NCI-H2196 treated with DMSO at 0.1 percent for 48 hours (cell line): ENCODE measurements around the gene PPP1R18.

Source experiments
- DNase-seq: peaks from one replicate; lab custom pipeline; 2025; ENCODE audit not compliant: unreplicated experiment; lab: John Stamatoyannopoulos, UW

Gene PPP1R18

DNA sequence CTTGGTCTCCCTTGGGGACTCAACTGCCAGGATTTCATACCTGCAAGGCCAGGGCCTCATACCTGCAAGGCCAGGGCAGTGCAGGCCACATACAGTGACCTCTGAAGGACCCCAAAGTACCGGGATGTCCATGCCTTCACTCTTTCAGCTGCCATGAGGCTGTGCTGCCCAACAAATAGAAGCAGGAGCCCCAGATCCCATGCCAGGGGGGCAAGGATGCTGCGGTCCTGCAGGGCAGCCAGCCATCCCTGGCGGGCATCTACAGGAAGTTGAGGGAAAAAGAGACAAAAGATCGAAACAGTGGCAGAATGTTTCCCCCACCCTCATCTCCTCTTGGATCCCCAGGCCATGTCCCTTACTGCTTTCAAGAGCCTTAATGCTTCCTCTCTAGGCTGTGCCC, 3.5 kb upstream of the PPP1R18 start:
- DNase-seq, result no peak

DNA sequence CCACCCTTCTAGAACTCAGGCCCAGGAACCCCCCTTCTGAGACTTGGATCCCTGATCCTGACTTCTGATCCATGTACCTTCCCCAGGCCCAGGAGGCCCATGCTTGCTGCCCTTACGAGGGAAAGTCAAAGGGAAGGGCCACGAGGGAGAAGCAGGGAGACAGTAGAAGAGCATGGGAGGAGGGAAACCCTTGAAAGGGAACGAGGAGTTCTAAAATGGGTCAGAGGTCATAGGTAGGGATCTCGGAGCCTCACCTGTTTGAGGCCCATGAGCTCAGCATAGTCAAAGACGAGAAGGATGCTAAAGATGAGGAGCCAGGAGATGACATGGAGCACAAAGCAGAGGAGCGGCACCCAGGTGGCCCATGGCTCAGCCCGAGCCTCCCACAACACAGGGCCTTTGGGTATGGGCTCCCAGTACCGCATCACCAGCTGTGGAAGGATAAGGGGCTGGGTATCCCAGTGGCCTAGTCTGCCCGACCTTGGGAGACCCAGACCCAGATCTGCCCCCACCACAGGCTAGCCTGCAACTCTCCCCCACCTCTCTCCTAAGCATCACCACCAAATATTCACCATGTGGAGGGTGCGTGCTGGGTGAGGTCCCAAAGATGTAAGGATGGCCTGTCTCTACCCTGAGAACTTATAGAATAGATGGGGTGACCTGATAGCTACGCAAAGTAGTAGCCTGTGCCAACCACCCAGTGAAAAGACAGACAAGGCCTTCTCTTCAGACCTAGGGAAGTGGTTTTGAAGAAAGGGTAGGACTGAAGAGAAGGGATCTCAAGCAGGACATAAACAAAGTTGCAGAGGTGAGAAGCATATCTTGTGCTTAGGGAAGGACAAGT, 2.8 kb upstream of the PPP1R18 start:
- no peak for DNase-seq

DNA sequence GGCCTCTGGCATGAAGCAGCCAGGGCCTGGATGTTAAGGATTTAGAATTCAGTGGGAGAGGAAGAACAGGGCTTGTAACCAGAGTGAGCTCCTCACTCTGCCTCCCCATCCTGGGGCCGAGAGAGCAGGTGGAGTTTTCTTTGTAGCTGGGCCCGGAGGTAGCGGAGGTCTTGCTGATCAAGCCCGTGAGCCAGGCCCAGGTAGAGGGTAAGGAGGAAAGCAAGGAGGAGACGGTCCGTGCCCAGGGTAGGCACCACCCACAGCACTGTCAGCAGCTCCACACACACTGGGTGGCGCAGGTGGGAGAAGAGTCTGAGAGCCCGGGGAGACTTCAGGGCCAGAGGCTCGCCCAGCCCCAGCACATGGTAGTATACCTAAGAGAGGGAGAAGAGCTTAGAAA, 2.1 kb upstream of the PPP1R18 start:
- DNase-seq, result no peak

DNA sequence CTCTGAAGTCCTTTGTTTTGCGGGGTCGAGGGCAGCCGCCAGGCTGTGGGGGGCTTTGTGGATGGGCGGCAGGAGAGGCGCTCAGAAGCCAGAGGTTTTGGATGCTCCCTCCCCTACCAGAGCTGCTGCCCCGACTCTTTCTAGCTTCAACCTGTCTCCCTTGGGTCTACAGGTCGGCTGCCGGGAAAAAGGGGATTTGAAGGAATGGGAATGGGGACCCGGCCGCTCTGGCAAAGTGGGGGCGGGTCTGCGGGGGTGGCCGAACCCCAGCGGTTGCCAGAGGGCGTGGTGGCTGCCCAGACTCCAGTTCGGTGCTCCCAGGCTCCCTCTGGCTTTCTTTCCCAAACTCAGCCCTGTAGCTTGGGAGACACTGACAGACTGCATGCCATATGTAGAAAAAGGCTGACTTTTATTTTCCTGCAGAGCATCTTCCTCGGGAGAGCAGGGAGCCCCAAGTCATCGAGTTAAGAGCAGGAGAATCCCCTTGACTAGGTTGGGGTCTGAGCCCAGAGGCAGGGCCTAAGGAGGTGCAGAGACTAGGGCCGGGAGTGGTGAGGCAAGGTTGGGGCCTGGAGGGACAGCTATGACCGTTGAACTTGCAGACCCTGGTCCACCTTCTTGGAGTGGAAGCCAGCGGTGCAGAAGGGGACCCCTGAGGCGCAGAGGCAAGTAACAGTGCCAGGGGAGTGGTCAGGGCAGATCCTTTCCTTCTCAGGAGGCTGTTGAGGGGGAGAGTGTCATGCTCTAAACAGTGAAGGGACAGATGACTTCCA, 1.4 kb upstream of the PPP1R18 start:
- no peak for DNase-seq

DNA sequence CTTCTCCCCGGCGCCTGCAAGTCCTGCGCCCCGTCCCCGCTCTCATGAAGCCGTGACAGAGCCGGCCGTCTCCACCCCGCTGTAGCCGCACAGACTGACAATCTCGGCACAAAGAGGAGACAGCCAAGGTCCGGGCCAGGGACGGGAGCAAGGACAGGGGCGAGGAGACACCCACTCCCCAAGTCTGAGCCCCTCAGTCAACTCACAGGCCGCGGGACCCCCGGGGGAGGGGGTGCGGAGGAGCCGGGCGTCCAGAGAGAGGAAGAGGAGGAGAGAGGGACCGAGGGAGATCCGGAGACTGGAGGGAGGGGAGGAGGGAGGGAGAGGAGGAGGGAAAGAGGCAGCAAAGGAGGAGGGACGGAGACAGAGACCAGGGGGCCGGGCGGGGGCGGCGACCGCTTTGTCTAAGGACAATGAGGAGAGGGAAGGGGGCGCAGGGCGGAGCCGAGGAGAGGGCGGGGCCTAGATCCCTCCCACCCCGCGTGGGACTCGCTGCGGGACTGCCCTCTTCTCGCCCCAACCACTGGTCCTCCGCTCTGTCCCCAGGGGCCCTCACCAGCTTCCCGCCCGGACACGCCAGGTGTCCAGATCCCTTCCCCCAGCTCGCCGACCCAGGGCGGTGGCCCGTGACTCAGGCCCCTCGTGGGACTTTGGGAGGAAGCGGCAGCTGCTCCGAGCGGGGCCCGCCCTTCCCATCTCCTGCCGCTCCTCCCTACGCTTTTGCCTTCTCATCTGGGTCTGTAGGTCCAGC, 638 bp upstream of the PPP1R18 start:
- DNase-seq, result peak; percentile 58

DNA sequence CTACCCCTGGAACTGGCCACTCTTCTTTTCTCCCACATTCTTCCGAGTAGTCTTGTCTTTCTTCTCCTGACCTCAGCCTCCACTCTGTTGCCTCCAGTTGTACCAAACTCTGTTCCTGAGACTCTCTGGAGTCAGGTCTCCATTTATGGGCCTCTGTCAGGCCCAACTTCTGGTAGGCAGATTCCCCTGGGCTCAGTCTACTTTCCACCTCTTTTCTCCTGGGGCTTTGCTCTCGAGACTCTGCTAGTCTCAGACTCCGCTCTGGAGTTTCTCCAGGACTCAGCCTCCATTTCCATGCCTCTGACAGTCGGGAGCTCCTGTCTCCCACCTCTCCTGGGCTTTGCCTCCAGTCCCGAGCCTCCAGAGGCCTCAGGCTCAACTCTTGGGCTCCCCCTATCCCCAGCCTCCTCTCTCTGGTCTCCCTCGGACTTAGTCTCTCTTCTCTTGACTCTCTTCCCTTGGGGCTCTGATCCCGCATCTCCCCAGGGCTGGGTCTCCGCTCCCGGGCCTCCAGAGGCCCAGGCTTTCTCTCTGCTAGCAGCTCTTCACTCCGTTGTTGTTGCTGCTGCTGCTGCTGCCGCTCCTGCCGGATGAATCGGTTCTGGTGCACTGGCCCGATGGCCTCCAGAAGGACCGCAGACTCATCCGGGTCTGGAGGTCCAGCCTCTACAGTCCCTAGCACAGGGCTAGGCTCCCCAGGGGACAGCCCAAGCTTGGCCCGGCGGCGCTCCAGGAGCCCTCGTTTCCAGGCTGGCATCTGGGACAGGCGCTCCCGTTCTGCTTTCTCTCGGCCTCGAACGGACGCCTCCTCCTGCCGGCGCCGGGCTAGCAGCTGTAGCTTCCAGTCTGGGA, 1.1 kb downstream of the PPP1R18 start:
- DNase-seq, result no peak

DNA sequence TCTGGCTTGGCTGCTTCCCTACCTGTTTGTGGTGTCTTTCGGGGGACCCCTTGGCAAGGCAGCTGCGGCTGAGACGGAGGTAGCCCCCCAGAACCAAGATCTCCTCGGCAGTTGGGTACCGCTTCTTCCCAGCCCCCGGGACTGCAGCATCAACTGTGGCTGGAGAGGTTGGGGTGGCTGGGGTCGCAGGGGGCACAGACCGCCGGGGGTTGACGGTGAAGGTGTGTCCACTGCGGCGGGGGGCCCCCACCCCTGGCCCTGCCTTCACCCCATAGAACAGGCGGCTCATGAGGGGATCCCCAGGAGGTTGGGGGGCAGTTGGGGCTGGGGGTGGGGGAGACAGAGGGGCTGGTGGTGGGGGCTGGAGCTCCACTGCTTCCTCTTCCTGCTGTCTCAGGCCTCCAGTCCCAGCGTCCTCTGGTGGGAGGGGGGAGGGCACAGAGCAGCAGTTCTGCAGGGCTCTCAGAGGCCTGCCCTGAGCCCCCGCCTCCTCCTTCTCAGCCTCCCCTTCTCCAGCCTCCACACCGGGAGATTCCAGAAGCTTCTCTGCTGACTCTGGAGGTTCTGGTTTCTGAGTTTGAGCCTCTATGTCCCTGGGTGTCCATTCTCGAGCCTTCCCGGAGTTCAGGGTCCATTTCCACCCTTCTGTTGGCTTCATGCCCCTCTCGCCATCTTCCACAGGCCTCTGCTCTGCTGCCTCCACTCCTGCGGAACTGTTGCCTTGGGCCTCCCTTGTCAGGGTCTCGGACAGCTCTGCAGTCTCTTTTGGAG, 1.9 kb downstream of the PPP1R18 start:
- no peak for DNase-seq

DNA sequence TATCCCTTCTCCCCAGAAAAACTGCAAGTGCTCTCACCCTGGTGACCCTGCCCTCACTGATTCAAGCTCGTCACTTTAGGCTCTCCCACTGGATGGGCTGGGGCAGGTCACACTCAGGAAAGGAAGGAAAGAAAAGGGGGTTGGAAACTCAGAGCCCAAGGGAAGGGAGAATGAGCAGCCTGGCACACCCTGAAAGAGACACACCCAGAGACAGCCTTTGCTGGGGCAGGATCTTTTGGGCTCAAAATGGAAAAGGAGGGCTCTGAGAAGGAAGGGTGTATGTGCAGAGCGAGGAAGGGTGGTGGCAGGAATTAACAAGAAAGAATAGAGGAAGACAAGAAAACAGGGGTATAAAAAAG, 2.5 kb downstream of the PPP1R18 start:
- DNase-seq, result no peak

DNA sequence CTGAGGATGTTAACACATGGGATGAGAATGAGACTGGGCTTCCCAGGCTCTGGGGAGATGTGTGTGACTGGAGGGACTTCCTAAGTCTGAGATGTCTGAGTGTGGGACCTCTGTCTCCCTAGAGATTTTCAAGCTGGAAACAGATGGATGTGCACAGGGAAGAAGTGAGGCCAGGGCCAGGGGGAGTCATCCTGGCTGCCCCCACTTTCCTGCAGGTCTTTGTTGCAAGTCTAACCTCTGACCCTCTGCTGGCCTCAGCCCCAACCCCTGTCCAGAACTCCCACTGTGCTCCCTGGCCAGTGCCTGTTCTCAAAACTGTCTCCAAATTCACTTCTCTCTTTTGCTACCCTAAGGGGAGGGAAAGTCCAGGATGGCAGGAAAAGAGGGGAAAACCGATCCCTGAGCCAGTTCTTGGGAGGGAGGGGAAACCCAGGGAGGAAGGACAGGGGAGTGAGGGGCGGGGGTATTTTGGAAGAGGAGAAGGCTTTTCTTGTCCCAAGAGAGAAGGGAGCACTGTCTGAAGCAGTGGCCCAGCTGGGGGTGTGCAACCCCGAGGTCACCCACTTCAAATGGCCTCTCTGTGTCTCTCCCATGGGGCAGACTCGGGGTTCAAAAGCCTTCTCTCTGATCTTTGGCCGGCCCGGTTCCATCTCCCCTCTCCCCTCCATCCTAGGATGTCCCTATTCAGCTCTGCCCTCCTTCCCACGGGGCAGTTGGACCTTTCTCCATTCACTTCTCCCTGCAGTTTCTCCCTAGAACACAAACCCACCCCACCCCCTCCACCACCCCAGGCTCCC, 3.1 kb downstream of the PPP1R18 start:
- DNase-seq, result no peak

DNA sequence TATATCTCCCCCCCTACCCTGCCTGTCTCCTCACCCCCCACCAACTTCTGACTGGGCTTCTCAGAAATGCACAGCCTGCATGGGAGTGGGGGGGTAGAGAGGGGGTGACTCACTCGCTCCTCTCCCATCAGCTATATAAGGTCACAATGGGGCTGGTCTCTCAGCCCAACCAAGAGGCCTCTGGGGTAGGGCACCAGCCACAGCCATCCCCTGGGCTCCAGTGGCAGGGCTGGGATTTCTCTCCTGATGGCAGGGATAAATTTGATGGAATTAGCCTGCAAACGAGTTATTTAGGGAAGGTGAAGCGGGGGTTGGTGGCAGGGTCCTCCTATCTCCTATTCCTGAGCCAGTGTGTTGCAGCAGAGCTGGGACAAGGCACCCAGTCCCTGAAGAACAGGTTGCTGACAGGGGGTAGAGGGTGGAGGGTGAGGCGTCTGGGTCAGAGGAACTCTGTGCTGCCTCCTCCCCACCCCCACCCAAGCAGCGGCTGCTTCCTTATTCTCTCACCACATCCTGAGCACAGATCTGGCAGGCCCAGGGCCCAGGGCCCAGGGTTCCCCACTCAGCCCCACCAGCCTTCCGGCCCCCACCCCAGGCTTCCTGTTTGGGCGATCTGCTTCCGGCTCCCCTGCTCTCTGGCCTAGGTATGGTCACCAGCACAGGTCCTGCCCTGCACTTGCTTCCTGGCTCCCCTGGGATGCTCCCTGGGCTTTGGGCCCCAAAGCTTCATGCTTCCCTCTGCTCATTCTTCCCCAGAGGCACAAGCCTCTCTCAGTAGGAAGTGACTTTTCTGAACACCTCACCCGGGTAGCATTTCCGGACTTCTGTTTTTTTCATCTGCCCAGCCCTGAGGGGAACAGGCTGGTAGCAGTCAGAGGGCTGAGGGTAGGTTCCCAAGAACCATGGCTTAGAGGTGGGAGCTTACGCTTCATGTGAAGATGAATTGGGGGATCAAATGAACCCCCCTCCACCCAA, 4.0 kb downstream of the PPP1R18 start:
- DNase-seq, result no peak

DNA sequence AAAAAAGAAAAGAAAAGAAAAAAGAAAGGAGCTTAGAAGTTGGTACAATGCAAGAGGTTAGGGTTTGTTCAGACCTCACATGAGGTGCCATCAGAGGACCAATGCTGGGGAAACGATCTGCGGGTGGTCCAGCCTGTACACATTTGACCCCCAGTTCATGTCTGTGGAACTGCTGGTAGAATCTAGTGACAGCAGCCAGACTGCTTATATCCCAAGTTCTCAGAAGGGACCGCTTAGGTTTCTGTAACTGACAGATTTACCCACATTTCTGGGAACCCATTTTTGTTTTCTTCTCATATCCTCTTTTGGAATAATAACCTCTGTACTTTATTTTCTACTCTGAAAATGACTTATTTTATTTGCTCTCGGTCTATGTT, 4.7 kb downstream of the PPP1R18 start:
- DNase-seq, result no peak

DNA sequence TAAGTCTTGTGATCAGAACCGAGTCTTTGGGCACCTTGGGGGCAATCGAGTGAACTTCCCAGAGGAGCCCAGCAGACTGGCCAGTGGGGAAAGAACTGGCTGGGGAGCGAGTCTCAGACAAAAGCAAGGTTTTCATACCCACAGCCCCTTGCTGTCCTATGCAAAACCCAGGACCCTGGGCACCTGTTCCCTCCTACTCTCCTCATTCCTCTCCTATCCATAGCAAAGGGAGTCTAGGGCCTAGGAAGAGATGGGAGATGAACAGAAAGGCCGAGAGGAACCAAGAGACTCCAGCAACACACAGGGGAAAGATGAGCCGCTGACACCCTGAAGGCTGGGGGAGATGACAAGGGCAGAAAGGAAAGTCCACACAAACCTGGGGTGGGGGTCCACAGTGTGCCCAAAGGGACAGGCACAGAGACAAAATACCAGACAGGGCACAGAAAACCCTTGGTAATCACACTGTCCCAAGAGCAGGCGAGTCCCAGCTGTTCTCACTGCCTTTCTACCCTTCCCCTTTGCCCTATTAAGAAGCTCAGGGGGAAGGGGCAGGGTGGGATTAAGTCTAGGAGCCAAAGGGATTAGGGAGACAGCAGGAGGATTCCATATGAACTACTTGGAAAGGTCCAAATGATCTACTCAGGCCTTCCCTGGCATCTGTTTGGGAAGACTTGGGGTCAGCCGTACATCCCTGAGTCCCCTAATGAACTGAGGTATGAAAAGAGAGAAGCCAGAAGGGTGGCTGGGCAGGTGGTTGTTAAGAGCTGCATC, 6.5 kb downstream of the PPP1R18 start:
- DNase-seq, result no peak

DNA sequence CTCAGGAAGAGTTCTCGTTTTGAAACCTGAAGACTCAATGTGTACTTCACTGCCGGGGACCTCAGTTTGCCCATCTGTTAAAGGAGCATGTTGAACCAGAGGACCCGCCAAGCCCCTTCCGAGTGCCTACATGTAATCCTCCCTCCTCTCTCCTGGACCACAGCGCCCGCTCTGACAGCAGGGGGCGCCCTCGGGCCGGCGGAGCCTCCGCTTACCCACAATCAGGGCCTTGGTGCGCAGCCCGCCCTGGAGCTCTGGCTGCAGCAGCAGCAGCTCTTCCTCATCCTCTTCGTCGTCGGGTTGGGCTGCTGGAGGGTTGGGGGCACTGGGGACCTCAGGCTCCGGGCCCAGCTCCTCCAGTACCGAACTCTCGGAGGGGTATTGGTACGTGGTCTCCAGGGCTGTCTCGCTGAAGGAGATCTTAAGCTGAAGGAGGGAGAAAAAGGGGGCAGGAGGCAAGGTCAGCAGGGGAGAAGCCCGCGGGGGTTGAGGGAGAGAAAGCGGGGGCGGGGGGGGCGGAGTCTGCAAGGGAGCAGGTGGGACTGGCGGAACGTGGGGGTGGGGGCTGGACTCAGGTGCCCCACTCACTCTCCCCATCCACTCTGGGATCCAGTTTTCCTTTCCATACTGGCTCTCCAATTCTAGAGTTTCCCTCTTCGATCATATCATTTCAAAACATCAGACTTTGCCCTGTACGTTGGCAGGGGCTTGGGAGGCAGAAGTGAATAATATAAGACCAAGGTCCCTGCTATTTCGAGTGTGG, 7.3 kb downstream of the PPP1R18 start:
- DNase-seq, result peak; percentile 47

DNA sequence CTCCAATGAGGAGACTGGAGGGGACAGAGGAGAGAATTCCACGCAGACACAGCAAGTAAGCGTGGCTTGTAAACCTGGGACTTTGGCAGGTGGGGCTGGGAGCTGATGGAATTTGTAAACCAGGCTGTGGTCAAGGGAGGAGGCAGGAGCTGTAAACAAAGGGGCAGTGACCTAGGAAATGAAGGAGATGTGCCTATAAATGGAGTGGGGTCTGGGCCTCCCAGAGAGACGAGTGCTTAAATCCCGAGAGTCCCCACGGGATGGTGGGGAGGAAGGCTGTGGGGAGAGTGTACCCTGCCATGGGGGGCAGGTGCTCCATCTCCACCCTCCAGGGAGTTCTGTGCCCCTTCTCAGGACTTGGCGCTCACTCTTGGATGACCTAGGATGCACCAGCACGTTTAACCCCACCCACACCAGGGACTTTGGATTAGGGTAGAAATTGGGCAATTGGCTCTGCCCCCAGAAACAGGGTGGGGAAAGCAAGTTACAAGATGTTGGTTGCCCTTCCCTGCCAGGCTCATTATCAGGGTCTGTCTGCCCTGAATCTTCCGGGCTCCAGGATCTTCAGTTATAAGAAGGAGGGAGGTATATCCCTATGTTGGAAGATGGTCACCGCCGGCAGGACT, 9.7 kb downstream of the PPP1R18 start:
- no peak for DNase-seq

DNA sequence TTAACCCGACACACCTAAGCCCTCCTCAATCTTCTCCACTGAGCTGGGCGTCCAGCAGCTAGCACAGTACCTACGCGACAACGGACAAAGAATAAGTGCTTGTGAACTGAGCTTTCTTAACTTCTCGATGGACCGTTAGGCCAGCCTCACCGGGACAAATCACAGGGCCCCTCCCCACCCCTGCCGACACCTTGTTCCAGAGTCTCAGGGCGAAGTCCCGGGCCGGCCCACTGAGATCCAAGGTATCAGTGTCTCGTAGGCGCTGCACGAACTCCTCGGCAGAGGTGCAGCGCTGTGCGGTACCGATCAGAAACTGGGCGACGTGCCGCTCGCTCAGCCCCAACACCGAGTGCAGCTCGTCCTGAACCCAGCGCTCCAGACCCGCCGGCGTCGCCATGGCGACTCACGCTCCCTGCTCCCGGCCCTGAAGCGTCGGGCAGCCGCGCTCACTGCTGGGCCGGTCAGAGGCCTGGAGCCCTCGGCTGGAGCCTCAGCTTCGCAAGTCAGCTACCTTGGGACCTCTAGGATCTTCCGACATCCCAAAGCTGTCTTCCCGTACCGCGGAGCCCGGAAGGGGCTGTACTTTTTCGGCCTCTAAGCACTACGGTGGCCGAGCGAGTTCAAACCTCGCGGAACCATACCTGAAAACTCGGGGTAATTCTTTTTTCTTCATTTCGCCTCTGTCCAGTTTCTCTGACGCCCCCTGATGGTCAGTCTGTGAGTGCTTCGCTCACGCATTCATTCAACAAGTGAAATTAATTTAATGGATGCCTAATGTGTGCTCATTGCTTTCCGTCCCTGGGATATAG, 13.8 kb downstream of the PPP1R18 start, which contains the start of gene DHX16:
Gene DHX16 (minus strand): TSS at position 562 of the 809 bp plus-strand sequence. CDS start 165 bp downstream, at position 397.
- DNase-seq, result peak; percentile 85
